WERI-Rb-1 (cell line): ENCODE results near the gene CLDND1.
"Not testable (repeated sequence)": the region's sequence is repeated elsewhere in the genome, so short reads cannot be mapped to it uniquely, and the experiment has no call there.

Source experiments
- DNase-seq: peaks from one replicate; pipeline ENCODE4 v3.0.0-alpha.2; 2020
- H3K27ac ChIP-seq: fragments of 250-450 bp; sonication (Bioruptor Pico); 2 replicates; pipeline ENCODE4 v1.5.1; 2020; ENCODE audit warnings: mild to moderate bottlenecking, moderate library complexity
- H3K27me3 ChIP-seq: fragments of 250-450 bp; sonication (Bioruptor Pico); 2 replicates; pipeline ENCODE4 v1.5.1; 2021; ENCODE audit warnings: mild to moderate bottlenecking, low read depth, moderate library complexity; ENCODE audit not compliant: insufficient read depth, severe bottlenecking
- H3K36me3 ChIP-seq: fragments of 250-450 bp; sonication (Bioruptor Pico); 2 replicates; pipeline ENCODE4 v1.5.1; 2020; ENCODE audit warnings: mild to moderate bottlenecking, moderate library complexity
- H3K4me3 ChIP-seq: 2 replicates; pipeline ENCODE4 v1.5.1; 2011; ENCODE audit warnings: low read depth, mild to moderate bottlenecking, control low read depth, low read length
- H3K9me3 ChIP-seq: fragments of 250-450 bp; sonication (Bioruptor Pico); 2 replicates; pipeline ENCODE4 v1.5.1; 2021; ENCODE audit warnings: mild to moderate bottlenecking, moderate library complexity; ENCODE audit not compliant: severe bottlenecking
- TF ChIP-seq, protein P1 (sequence below): IDR thresholded peaks from 2 replicates; pipeline ENCODE4 v1.5.1; 2011; ENCODE audit warnings: low read depth, mild to moderate bottlenecking, control low read depth, inconsistent platforms, low read length

Gene CLDND1

DNA sequence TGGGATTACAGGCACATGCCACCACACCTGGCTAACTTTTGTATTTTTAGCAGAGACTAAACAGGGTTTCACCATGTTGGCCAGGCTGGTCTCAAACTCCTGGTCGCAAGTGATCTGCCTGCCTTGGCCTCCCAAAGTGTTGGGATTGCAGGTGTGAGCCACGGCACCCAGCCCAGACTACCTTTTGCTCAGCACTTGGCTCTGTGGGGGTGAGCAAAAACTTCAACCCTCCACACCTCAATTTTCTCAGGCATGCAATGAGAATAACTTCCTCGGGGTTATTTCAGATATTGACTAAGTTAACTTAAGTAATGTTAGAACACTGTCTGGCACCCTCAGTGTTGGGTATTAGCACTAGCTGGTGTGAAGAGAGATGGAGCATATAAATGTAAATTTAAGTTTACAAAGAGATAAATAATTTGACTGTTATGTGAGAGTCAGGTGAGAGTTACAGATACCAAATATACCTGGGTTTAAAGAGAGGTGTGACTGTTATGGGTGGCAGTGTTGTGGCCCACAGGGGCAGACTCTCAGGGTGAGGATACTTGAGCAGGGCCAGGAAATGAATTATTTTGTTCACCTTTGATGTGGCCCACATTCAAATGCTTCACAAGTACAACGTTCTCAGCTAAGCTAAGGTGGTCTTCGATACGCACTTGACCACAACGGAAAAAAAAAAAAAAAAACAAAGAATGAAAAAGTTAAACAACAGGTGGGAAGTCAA, 41.7 kb upstream of the CLDND1 start:
- H3K9me3 ChIP-seq = no peaks in the 10 kb centered on the region
- no peak overlapping the region for H3K27ac ChIP-seq
- TF ChIP-seq, protein P1, sequence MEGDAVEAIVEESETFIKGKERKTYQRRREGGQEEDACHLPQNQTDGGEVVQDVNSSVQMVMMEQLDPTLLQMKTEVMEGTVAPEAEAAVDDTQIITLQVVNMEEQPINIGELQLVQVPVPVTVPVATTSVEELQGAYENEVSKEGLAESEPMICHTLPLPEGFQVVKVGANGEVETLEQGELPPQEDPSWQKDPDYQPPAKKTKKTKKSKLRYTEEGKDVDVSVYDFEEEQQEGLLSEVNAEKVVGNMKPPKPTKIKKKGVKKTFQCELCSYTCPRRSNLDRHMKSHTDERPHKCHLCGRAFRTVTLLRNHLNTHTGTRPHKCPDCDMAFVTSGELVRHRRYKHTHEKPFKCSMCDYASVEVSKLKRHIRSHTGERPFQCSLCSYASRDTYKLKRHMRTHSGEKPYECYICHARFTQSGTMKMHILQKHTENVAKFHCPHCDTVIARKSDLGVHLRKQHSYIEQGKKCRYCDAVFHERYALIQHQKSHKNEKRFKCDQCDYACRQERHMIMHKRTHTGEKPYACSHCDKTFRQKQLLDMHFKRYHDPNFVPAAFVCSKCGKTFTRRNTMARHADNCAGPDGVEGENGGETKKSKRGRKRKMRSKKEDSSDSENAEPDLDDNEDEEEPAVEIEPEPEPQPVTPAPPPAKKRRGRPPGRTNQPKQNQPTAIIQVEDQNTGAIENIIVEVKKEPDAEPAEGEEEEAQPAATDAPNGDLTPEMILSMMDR = no peak
- no peak for DNase-seq
- H3K36me3 ChIP-seq = no peaks in the 10 kb centered on the region
- H3K27me3 ChIP-seq = no peaks in the 10 kb centered on the region
- H3K4me3 ChIP-seq = no peak overlapping the region

GRCh38 chr3:98563661-98564281, 41.1 kb upstream of the CLDND1 start:
- Histone ChIP-seq H3K9me3 (no peaks in the 10 kb centered on the region), H3K27me3 (no peaks in the 10 kb centered on the region), H3K27ac (no peak overlapping the region), H3K4me3 (no peak overlapping the region), H3K36me3 (no peaks in the 10 kb centered on the region)
- DNase-seq = no peak
- TF ChIP-seq, protein P1 = no peak

DNA sequence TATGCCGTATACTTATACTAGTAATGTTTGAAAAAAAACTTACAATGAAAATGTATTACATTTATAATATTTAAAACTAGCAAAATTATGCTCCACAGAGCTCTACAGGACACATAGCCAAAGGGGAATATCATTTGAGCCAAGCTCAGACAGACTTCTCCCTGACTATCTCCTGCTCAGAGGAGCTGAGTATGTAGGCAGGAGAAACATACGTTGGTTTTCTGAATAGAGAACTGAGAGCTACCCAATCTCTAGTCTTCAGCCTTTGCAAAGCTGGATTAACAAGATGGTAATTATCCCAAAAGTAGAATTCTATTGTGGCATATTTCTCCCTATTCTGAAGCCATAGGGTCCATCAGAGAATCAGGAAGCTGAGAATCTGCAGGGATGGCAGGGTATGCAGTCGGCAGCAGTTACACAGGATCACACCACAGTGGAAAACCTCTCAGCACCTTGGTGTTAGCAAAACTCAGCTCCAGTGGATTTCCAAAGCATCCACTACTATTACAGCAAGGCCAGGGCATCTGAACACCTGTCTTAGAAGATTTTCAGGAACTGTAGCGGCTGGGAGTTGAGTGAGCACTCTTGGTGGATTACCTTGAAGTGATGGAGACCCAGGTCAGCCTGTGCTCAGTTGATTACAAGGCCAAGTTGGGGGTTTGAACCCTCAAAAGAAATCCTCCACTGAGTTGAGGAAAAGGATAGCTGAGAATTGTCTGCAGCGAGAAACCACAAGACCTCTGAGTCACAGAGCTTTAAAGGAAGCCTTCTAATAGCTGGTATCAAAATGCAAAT, 39.2 kb upstream of the CLDND1 start:
- H3K4me3 ChIP-seq = no peak overlapping the region
- no peak overlapping the region for H3K27ac ChIP-seq
- no peaks in the 10 kb centered on the region for H3K36me3 ChIP-seq
- no peaks in the 10 kb centered on the region for H3K9me3 ChIP-seq
- no peak for DNase-seq
- TF ChIP-seq, protein P1 = no peak
- no peaks in the 10 kb centered on the region for H3K27me3 ChIP-seq

- H3K36me3 ChIP-seq = no peaks in the 10 kb centered on the region
- no peak for DNase-seq
- H3K9me3 ChIP-seq = no peaks in the 10 kb centered on the region
- TF ChIP-seq, protein P1 = no peak
- H3K27me3 ChIP-seq = no peaks in the 10 kb centered on the region
- no peak overlapping the region for H3K27ac ChIP-seq
- no peak overlapping the region for H3K4me3 ChIP-seq
Observed at GRCh38 chr3:98560911-98561310, 38.2 kb upstream of the CLDND1 start.

DNA sequence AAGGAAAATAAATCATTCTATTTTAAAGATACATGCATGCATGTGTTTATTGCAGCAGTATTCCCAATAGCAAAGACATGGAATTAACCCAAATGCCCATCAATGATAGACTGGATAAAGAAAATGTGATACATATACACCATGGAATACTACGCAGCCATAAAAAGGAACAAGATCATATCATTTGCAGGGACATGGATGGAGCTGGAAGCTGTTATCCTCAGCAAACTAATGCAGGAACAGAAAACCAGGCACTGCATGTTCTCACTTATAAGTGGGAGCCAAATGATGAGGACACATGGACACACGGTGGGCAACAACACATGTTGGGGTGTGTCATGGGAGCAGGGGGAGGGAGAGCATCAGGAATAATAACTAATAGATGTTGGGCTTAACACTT, 37.1 kb upstream of the CLDND1 start:
- H3K4me3 ChIP-seq, H3K27me3 ChIP-seq, H3K9me3 ChIP-seq, H3K27ac ChIP-seq, DNase-seq, H3K36me3 ChIP-seq: not testable (repeated sequence)
